HEK293 (cell line): ENCODE data around the gene DNAJC11.

Experiments
- BCL11B ChIP-seq: fragments of 450-650 bp; formaldehyde crosslinking; IDR thresholded peaks from 2 replicates; pipeline ENCODE4 v1.5.1; 2016; ENCODE audit warnings: low read depth, missing biosample characterization, missing genetic modification characterization
- IKZF3 ChIP-seq: fragments of 450-650 bp; IDR thresholded peaks from 2 replicates; pipeline ENCODE4 v1.5.0; 2018; ENCODE audit warnings: missing biosample characterization, mild to moderate bottlenecking, missing genetic modification characterization, moderate library complexity
- PATZ1 ChIP-seq: fragments of 450-650 bp; formaldehyde crosslinking; IDR thresholded peaks from 2 replicates; pipeline ENCODE4 v1.5.1; 2016; ENCODE audit warnings: missing biosample characterization, missing genetic modification characterization
- ZBTB20 ChIP-seq: fragments of 450-650 bp; formaldehyde crosslinking; IDR thresholded peaks from 2 replicates; pipeline ENCODE4 v1.5.1; 2016; ENCODE audit warnings: missing biosample characterization, missing genetic modification characterization
- ZBTB26 ChIP-seq: fragments of 450-650 bp; formaldehyde crosslinking; optimal IDR thresholded peaks from 2 replicates; pipeline ENCODE3; 2016; ENCODE audit warnings: missing biosample characterization, mild to moderate bottlenecking, missing genetic modification characterization
- ZBTB48 ChIP-seq: fragments of 450-650 bp; formaldehyde crosslinking; IDR thresholded peaks from 2 replicates; pipeline ENCODE4 v1.5.1; 2016; ENCODE audit warnings: missing biosample characterization, missing genetic modification characterization
- ZBTB7A ChIP-seq: fragments of 450-650 bp; formaldehyde crosslinking; IDR thresholded peaks from 2 replicates; pipeline ENCODE4 v1.5.1; 2016; ENCODE audit warnings: low read depth, missing biosample characterization, missing genetic modification characterization
- ZEB2 ChIP-seq: fragments of 450-650 bp; formaldehyde crosslinking; IDR thresholded peaks from 2 replicates; pipeline ENCODE4 v1.5.1; 2016; ENCODE audit warnings: missing biosample characterization, missing genetic modification characterization
- ZFHX2 ChIP-seq: fragments of 450-650 bp; formaldehyde crosslinking; conservative IDR thresholded peaks from 2 replicates; pipeline ENCODE4 v1.5.1; 2016; ENCODE audit warnings: missing biosample characterization, missing genetic modification characterization
- ZFP37 ChIP-seq: fragments of 450-650 bp; formaldehyde crosslinking; IDR thresholded peaks from 2 replicates; pipeline ENCODE4 v1.5.1; 2016; ENCODE audit warnings: missing biosample characterization, missing genetic modification characterization
- ZNF18 ChIP-seq: fragments of 450-650 bp; formaldehyde crosslinking; IDR thresholded peaks from 2 replicates; pipeline ENCODE4 v1.5.1; 2016; ENCODE audit warnings: missing biosample characterization, missing genetic modification characterization
- ZNF2 ChIP-seq: fragments of 450-650 bp; formaldehyde crosslinking; IDR thresholded peaks from 2 replicates; pipeline ENCODE4 v1.5.1; 2016; ENCODE audit warnings: missing biosample characterization, missing genetic modification characterization
- ZNF248 ChIP-seq: fragments of 450-650 bp; formaldehyde crosslinking; IDR thresholded peaks from 2 replicates; pipeline ENCODE4 v1.5.1; 2017; ENCODE audit warnings: missing biosample characterization, missing genetic modification characterization
- ZNF274 ChIP-seq, 2 experiments: fragments of 200-500 bp in 1 of 2; fragments of 450-650 bp in 1 of 2; sonication (Bioruptor generic) in 1 of 2; formaldehyde crosslinking in 1 of 2; IDR thresholded peaks; 2 replicates each; pipeline versions ENCODE4 v1.5.1 to v1.6.1; 2014 to 2016; ENCODE audit warnings: borderline replicate concordance in 1 of 2, inconsistent platforms in 1 of 2, low read length in 1 of 2, missing biosample characterization in 1 of 2, missing genetic modification characterization in 1 of 2
- ZNF280C ChIP-seq: fragments of 450-650 bp; formaldehyde crosslinking; IDR thresholded peaks from 2 replicates; pipeline ENCODE4 v1.5.1; 2016; ENCODE audit warnings: missing biosample characterization, missing genetic modification characterization
- ZNF335 ChIP-seq: fragments of 450-650 bp; formaldehyde crosslinking; conservative IDR thresholded peaks from 2 replicates; pipeline ENCODE4 v1.5.1; 2016; ENCODE audit warnings: missing biosample characterization, missing genetic modification characterization
- ZNF416 ChIP-seq: fragments of 450-650 bp; formaldehyde crosslinking; IDR thresholded peaks from 2 replicates; pipeline ENCODE4 v1.5.1; 2016; ENCODE audit warnings: missing biosample characterization, missing genetic modification characterization
- ZNF488 ChIP-seq: fragments of 450-650 bp; formaldehyde crosslinking; IDR thresholded peaks from 2 replicates; pipeline ENCODE4 v1.5.1; 2016; ENCODE audit warnings: missing biosample characterization, missing genetic modification characterization
- ZNF544 ChIP-seq: fragments of 450-650 bp; formaldehyde crosslinking; IDR thresholded peaks from 2 replicates; pipeline ENCODE4 v1.5.0; 2017; ENCODE audit warnings: missing biosample characterization, missing genetic modification characterization
- ZNF549 ChIP-seq: fragments of 450-650 bp; IDR thresholded peaks from 2 replicates; pipeline ENCODE4 v1.5.1; 2018; ENCODE audit warnings: missing biosample characterization, missing genetic modification characterization, mild to moderate bottlenecking, inconsistent platforms, moderate library complexity
- ZNF571 ChIP-seq: fragments of 450-650 bp; formaldehyde crosslinking; IDR thresholded peaks from 2 replicates; pipeline ENCODE4 v1.5.0; 2017; ENCODE audit warnings: missing biosample characterization, missing genetic modification characterization
- ZNF580 ChIP-seq: fragments of 450-650 bp; formaldehyde crosslinking; IDR thresholded peaks from 2 replicates; pipeline ENCODE4 v1.5.1; 2016; ENCODE audit warnings: missing biosample characterization, missing genetic modification characterization
- ZNF621 ChIP-seq: fragments of 450-650 bp; formaldehyde crosslinking; IDR thresholded peaks from 2 replicates; pipeline ENCODE4 v1.5.1; 2017; ENCODE audit warnings: missing biosample characterization, missing genetic modification characterization
- ZNF623 ChIP-seq: fragments of 450-650 bp; formaldehyde crosslinking; IDR thresholded peaks from 2 replicates; pipeline ENCODE4 v1.5.1; 2016; ENCODE audit warnings: missing biosample characterization, missing genetic modification characterization
- ZNF626 ChIP-seq: fragments of 450-650 bp; sonication (Bioruptor Pico); formaldehyde crosslinking; IDR thresholded peaks from 2 replicates; pipeline ENCODE4 v1.5.1; 2018; ENCODE audit warnings: missing biosample characterization, missing genetic modification characterization, inconsistent platforms
- ZNF645 ChIP-seq: fragments of 450-650 bp; formaldehyde crosslinking; IDR thresholded peaks from 2 replicates; pipeline ENCODE4; 2016; ENCODE audit warnings: missing biosample characterization, missing genetic modification characterization
- ZNF768 ChIP-seq: fragments of 450-650 bp; formaldehyde crosslinking; IDR thresholded peaks from 2 replicates; pipeline ENCODE4 v1.5.1; 2018; ENCODE audit warnings: missing biosample characterization, mild to moderate bottlenecking, missing genetic modification characterization
- ZSCAN18 ChIP-seq: fragments of 450-650 bp; formaldehyde crosslinking; IDR thresholded peaks from 2 replicates; pipeline ENCODE4 v1.5.1; 2016; ENCODE audit warnings: missing biosample characterization, missing genetic modification characterization

The DNAJC11 gene

GRCh38 chr1:6603238-6603914, 98.2 kb downstream of the DNAJC11 start (continued):
- TF ChIP-seq ZNF274 (IDR thresholded peaks at IDR 0.05; ENCODE audit: low read length) (no peak), ZNF274 (tag by site-specific recombination; IDR thresholded peaks at IDR 0.05; ENCODE audit: borderline replicate concordance) (no peak), ZFP37 (peak; percentile 69; the same call in 1 of the 2 replicates), ZNF248 (tag by site-specific recombination) (no peak), ZNF626 (tag by site-specific recombination) (no peak), ZNF768 (tag by site-specific recombination) (no peak), ZNF544 (tag by site-specific recombination) (no peak), ZNF645 (tag by site-specific recombination) (no peak), BCL11B (no peak), ZNF2 (tag by site-specific recombination) (no peak), ZNF335 (tag by site-specific recombination) (peak; percentile 97), ZNF416 (no peak), ZNF549 (tag by site-specific recombination) (no peak), IKZF3 (tag by site-specific recombination) (no peak), ZNF571 (tag by site-specific recombination) (no peak), PATZ1 (tag by site-specific recombination) (no peak; the same call in 1 of the 2 replicates), ZBTB20 (peak; percentile 97), ZNF621 (tag by site-specific recombination) (no peak), ZNF623 (no peak; the same call in 1 of the 2 replicates), ZSCAN18 (tag by site-specific recombination) (no peak), ZBTB26 (tag by site-specific recombination) (peak; percentile 20), ZNF280C (tag by site-specific recombination) (no peak), ZBTB48 (tag by site-specific recombination) (peak; percentile 54; the same call in 1 of the 2 replicates), ZEB2 (tag by site-specific recombination) (peak; percentile 74), ZNF488 (no peak), ZNF18 (tag by site-specific recombination) (no peak), ZNF580 (tag by site-specific recombination) (no peak; the same call in 1 of the 2 replicates), ZFHX2 (tag by site-specific recombination) (no peak), ZBTB7A (tag by site-specific recombination) (no peak)
